SK-N-SH (cell line): Measurements from ENCODE around the gene MAPK8IP1. TPM values are rescaled to one million over a fixed set of nuclear protein-coding genes. Genes with fewer than 3 reads are reported as not detected.

Experiments used
- CTCF ChIA-PET: fragments of 300-600, 350-600 bp; formaldehyde crosslinking; extraction: SDS; loops from one replicate; lab custom pipeline; 2021; lab: Yijun Ruan, JAX
- POLR2A ChIA-PET: fragments of 350-600 bp; sonication (Branson Sonifier 250); formaldehyde crosslinking; extraction: SDS; loops from one replicate; lab custom pipeline; 2020; ENCODE audit warnings: antibody characterized with exemption, inconsistent platforms; lab: Yijun Ruan, JAX
- DNase-seq: peaks from one replicate; pipeline ENCODE4 v3.0.0; 2012
- H2AFZ ChIP-seq: fragments of 200-600 bp; sonication (generic); 2 replicates; pipeline ENCODE4 v1.8.1; 2016; ENCODE audit warnings: antibody characterized with exemption, mild to moderate bottlenecking, low read depth
- H3F3A ChIP-seq: fragments of 200-600 bp; sonication (generic); replicated peaks from 2 replicates; pipeline ENCODE3; 2016; ENCODE audit warnings: antibody characterized with exemption, mild to moderate bottlenecking; ENCODE audit not compliant: insufficient read depth
- H3K27ac ChIP-seq, 2 experiments: fragments of 200-500 bp in 1 of 2; fragments of 200-600 bp in 1 of 2; sonication (Bioruptor generic) in 1 of 2; sonication (generic), shearing (Covaris generic) in 1 of 2; 2 replicates each; pipeline versions ENCODE4 v1.5.1 to v1.6.1; 2014 to 2016; ENCODE audit warnings: low read depth in 2 of 2, inconsistent platforms in 1 of 2, low read length in 1 of 2, mild to moderate bottlenecking in 1 of 2, mixed read lengths in 1 of 2
- H3K27me3 ChIP-seq: fragments of 200-600 bp; sonication (generic), shearing (Covaris generic); 2 replicates; pipeline ENCODE4 v1.6.1; 2016; ENCODE audit warnings: mixed run types; ENCODE audit not compliant: insufficient read depth
- H3K36me3 ChIP-seq, 2 experiments: fragments of 200-500 bp in 1 of 2; fragments of 200-600 bp in 1 of 2; sonication (Bioruptor generic) in 1 of 2; sonication (generic) in 1 of 2; replicated peaks in 1 of 2; 2 replicates each; pipeline versions ENCODE3 to v1.5.1; 2014 to 2016; ENCODE audit warnings: low read length in 1 of 2, mild to moderate bottlenecking in 1 of 2; ENCODE audit not compliant: insufficient read depth in 2 of 2, control insufficient read depth in 1 of 2
- H3K4me1 ChIP-seq, 2 experiments: fragments of 200-500 bp in 1 of 2; fragments of 200-600 bp in 1 of 2; sonication (Bioruptor generic) in 1 of 2; sonication (generic), shearing (Covaris generic) in 1 of 2; 2 replicates each; pipeline versions ENCODE4 v1.5.1 to v1.6.1; 2014 to 2016; ENCODE audit warnings: low read depth in 1 of 2, low read length in 1 of 2, mixed run types in 1 of 2; ENCODE audit not compliant: insufficient read depth in 2 of 2, control insufficient read depth in 1 of 2
- H3K4me2 ChIP-seq: fragments of 200-600 bp; sonication (generic), shearing (Covaris generic); 2 replicates; pipeline ENCODE4 v1.6.1; 2017; ENCODE audit warnings: mixed run types
- H3K4me3 ChIP-seq, 2 experiments: fragments of 200-500 bp in 1 of 2; fragments of 200-600 bp in 1 of 2; sonication (Bioruptor generic) in 1 of 2; sonication (generic), shearing (Covaris generic) in 1 of 2; 2 replicates each; pipeline versions ENCODE4 v1.5.1 to v1.8.1; 2014 to 2016; ENCODE audit warnings: low read depth in 2 of 2, inconsistent platforms in 1 of 2, low read length in 1 of 2, mild to moderate bottlenecking in 1 of 2, mixed read lengths in 1 of 2, moderate library complexity in 1 of 2
- H3K79me2 ChIP-seq: fragments of 200-600 bp; sonication (generic); 2 replicates; pipeline ENCODE4 v1.8.1; 2017; ENCODE audit warnings: mild to moderate bottlenecking; ENCODE audit not compliant: insufficient read depth
- H3K9ac ChIP-seq: fragments of 200-600 bp; sonication (generic); 2 replicates; pipeline ENCODE4 v1.6.1; 2017; ENCODE audit warnings: mixed run types
- H3K9me2 ChIP-seq: fragments of 200-600 bp; sonication (generic); 2 replicates; pipeline ENCODE4 v1.6.1; 2017; ENCODE audit warnings: mixed run types
- H3K9me3 ChIP-seq: fragments of 200-600 bp; sonication (generic); 2 replicates; pipeline ENCODE4 v1.6.1; 2017; ENCODE audit warnings: mixed run types, mild to moderate bottlenecking, moderate library complexity
- H4K20me1 ChIP-seq: fragments of 200-600 bp; sonication (generic); 2 replicates; pipeline ENCODE4 v1.6.1; 2017; ENCODE audit warnings: mild to moderate bottlenecking, mixed run types; ENCODE audit not compliant: insufficient read depth
- ELF1 ChIP-seq: IDR thresholded peaks from 2 replicates; pipeline ENCODE4 v1.4.0; 2012
- EZH2phosphoT487 ChIP-seq: fragments of 200-600 bp; sonication (generic); IDR thresholded peaks from 2 replicates; pipeline ENCODE4 v1.6.1; 2017; ENCODE audit warnings: low read depth, mixed run types, mild to moderate bottlenecking, antibody characterized with exemption, moderate library complexity, borderline replicate concordance
- FOSL2 ChIP-seq: IDR thresholded peaks from 2 replicates; pipeline ENCODE4 v1.4.0; 2012; ENCODE audit warnings: low read depth, mild to moderate bottlenecking, moderate library complexity, borderline replicate concordance
- MEF2A ChIP-seq: IDR thresholded peaks from 2 replicates; pipeline ENCODE4 v1.4.0; 2012; ENCODE audit warnings: low read depth, borderline replicate concordance
- MXI1 ChIP-seq: IDR thresholded peaks from 2 replicates; pipeline ENCODE4 v1.6.1; 2012; ENCODE audit warnings: mild to moderate bottlenecking, low read depth, low read length, improper control_type of control experiment
- NRF1 ChIP-seq: IDR thresholded peaks from 2 replicates; pipeline ENCODE4 v1.6.1; 2012; ENCODE audit warnings: low read depth, mild to moderate bottlenecking, low read length
- RAD21 ChIP-seq: IDR thresholded peaks from 2 replicates; pipeline ENCODE4 v1.6.1; 2012; ENCODE audit warnings: mild to moderate bottlenecking, low read length
- RXRA ChIP-seq: IDR thresholded peaks from 2 replicates; pipeline ENCODE4 v1.4.0; 2012; ENCODE audit warnings: low read depth, mild to moderate bottlenecking, borderline replicate concordance
- SMC3 ChIP-seq: IDR thresholded peaks from 2 replicates; pipeline ENCODE4 v1.6.1; 2012; ENCODE audit warnings: low read depth, low read length, improper control_type of control experiment
- TEAD4 ChIP-seq: IDR thresholded peaks from 2 replicates; pipeline ENCODE4 v1.4.0; 2012; ENCODE audit warnings: mild to moderate bottlenecking, borderline replicate concordance; ENCODE audit not compliant: insufficient read depth
- WGBS: methylation state at CpG from one replicate; pipeline ENCODE4 v1.1.6; 2017; ENCODE audit warnings: low lambda C conversion rate; 5-methylcytosine and 5-hydroxymethylcytosine counted together
- polyA plus RNA-seq, 3 experiments: library from polyadenylated mRNA; depleted of rRNA; stranded (reverse); fragments of >200 nt; gene quantifications; 2 replicates each; pipeline ENCODE4 v1.2.3, GENCODE V29; 2012
- TF ChIP-seq, protein P1 (sequence below): IDR thresholded peaks from 2 replicates; pipeline ENCODE4 v1.6.1; 2012; ENCODE audit warnings: mild to moderate bottlenecking, low read depth, low read length, moderate library complexity
- TF ChIP-seq, protein P2 (sequence below): IDR thresholded peaks from 2 replicates; pipeline ENCODE4 v1.4.0; 2012; ENCODE audit warnings: low read depth, borderline replicate concordance
- TF ChIP-seq, protein P3 (sequence below): fragments of 200-600 bp; sonication (generic); IDR thresholded peaks from 2 replicates; pipeline ENCODE4 v1.6.1; 2017; ENCODE audit warnings: antibody characterized with exemption, mild to moderate bottlenecking, moderate library complexity
- TF ChIP-seq, protein P4 (sequence below): fragments of 150-350 bp; IDR thresholded peaks from 2 replicates; pipeline ENCODE4 v1.6.1; 2016; ENCODE audit warnings: mild to moderate bottlenecking, low read depth, low read length

Gene MAPK8IP1
- polyA plus RNA-seq, 1 of the 3 experiments (the other 2 are of a cell fraction) = 12.5 TPM

DNA sequence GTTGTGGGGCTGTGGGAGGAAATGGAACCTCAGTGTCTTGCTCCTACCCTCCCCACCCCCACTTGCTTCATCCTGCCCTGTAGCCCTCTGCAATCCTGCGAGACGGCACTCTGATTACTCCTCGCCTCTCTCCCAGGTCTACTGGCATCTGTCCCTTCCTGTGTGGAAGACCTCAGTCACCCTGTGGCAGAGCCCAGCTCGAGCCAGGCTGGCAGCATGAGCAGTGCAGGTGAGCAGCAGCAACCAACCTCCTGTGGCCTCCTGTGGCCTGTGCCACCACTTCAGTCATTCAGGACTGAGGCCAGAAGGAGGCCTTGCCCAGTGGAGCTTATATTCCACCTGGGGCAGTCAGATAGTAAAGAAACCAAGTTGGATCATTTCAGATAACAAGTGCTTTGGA is 14.7 kb upstream of the MAPK8IP1 start:
- H3K4me2 ChIP-seq = no peak overlapping the region
- no peak overlapping the region for H2AFZ ChIP-seq
- no peak overlapping the region for H3K9ac ChIP-seq
- no peak overlapping the region for H3K4me3 ChIP-seq
- peaks cover 23% of the 10 kb centered on the region for H3F3A ChIP-seq
- H3K9me2 ChIP-seq = no peaks in the 10 kb centered on the region
- no peaks in the 10 kb centered on the region for H3K27me3 ChIP-seq
- CTCF ChIA-PET = interaction anchor here (1.0 to 6.2 kb wide), 5 partner anchors 11 to 135 kb away, joined by 3 to 118 read pairs (median 35); no protein-coding TSS in a partner anchor
- TF ChIP-seq, protein P1, sequence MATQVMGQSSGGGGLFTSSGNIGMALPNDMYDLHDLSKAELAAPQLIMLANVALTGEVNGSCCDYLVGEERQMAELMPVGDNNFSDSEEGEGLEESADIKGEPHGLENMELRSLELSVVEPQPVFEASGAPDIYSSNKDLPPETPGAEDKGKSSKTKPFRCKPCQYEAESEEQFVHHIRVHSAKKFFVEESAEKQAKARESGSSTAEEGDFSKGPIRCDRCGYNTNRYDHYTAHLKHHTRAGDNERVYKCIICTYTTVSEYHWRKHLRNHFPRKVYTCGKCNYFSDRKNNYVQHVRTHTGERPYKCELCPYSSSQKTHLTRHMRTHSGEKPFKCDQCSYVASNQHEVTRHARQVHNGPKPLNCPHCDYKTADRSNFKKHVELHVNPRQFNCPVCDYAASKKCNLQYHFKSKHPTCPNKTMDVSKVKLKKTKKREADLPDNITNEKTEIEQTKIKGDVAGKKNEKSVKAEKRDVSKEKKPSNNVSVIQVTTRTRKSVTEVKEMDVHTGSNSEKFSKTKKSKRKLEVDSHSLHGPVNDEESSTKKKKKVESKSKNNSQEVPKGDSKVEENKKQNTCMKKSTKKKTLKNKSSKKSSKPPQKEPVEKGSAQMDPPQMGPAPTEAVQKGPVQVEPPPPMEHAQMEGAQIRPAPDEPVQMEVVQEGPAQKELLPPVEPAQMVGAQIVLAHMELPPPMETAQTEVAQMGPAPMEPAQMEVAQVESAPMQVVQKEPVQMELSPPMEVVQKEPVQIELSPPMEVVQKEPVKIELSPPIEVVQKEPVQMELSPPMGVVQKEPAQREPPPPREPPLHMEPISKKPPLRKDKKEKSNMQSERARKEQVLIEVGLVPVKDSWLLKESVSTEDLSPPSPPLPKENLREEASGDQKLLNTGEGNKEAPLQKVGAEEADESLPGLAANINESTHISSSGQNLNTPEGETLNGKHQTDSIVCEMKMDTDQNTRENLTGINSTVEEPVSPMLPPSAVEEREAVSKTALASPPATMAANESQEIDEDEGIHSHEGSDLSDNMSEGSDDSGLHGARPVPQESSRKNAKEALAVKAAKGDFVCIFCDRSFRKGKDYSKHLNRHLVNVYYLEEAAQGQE = no peak
- no peak for TF ChIP-seq MXI1
- no peak for TF ChIP-seq SMC3
- TF ChIP-seq RXRA = no peak
- no peak for TF ChIP-seq TEAD4
- no peak for TF ChIP-seq ELF1
- TF ChIP-seq NRF1 = no peak
- TF ChIP-seq FOSL2 = no peak
- TF ChIP-seq MEF2A = no peak
- TF ChIP-seq, protein P2, sequence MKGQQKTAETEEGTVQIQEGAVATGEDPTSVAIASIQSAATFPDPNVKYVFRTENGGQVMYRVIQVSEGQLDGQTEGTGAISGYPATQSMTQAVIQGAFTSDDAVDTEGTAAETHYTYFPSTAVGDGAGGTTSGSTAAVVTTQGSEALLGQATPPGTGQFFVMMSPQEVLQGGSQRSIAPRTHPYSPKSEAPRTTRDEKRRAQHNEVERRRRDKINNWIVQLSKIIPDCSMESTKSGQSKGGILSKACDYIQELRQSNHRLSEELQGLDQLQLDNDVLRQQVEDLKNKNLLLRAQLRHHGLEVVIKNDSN = no peak
- TF ChIP-seq, protein P3, sequence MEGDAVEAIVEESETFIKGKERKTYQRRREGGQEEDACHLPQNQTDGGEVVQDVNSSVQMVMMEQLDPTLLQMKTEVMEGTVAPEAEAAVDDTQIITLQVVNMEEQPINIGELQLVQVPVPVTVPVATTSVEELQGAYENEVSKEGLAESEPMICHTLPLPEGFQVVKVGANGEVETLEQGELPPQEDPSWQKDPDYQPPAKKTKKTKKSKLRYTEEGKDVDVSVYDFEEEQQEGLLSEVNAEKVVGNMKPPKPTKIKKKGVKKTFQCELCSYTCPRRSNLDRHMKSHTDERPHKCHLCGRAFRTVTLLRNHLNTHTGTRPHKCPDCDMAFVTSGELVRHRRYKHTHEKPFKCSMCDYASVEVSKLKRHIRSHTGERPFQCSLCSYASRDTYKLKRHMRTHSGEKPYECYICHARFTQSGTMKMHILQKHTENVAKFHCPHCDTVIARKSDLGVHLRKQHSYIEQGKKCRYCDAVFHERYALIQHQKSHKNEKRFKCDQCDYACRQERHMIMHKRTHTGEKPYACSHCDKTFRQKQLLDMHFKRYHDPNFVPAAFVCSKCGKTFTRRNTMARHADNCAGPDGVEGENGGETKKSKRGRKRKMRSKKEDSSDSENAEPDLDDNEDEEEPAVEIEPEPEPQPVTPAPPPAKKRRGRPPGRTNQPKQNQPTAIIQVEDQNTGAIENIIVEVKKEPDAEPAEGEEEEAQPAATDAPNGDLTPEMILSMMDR = no peak
- TF ChIP-seq, protein P4, sequence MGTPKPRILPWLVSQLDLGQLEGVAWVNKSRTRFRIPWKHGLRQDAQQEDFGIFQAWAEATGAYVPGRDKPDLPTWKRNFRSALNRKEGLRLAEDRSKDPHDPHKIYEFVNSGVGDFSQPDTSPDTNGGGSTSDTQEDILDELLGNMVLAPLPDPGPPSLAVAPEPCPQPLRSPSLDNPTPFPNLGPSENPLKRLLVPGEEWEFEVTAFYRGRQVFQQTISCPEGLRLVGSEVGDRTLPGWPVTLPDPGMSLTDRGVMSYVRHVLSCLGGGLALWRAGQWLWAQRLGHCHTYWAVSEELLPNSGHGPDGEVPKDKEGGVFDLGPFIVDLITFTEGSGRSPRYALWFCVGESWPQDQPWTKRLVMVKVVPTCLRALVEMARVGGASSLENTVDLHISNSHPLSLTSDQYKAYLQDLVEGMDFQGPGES = no peak
- no peak for TF ChIP-seq RAD21
- TF ChIP-seq EZH2phosphoT487 = no peak
- H3K9me3 ChIP-seq = no peaks in the 10 kb centered on the region
- POLR2A ChIA-PET = no interaction called here
- H3K27ac ChIP-seq = no peak overlapping the region
- no peaks in the 10 kb centered on the region for H4K20me1 ChIP-seq
- no peaks in the 10 kb centered on the region for H3K79me2 ChIP-seq
- WGBS = 91% methylated on average over 4 of the region's 4 CpGs
- DNase-seq = no peak
- peaks cover 12 to 42% of the 10 kb centered on the region in 2 experiments for H3K36me3 ChIP-seq
- peaks cover 9 to 17% of the 10 kb centered on the region in 2 experiments; a peak in 3 of 4 replicates for H3K4me1 ChIP-seq
